Fibroblast of villous mesenchyme (primary cell): ENCODE results near the gene GRK4. TPM values are rescaled to one million over a fixed set of nuclear protein-coding genes. Genes with fewer than 3 reads are reported as not detected.
"Not testable (repeated sequence)": the region's sequence is repeated elsewhere in the genome, so short reads cannot be mapped to it uniquely, and the experiment has no call there.

ENCODE experiments used
- DNase-seq: peaks from one replicate; pipeline ENCODE4 v3.0.0-alpha.2; 2010; ENCODE audit warnings: low read depth
- H3K4me3 ChIP-seq: 2 replicates; pipeline ENCODE4 v1.5.1; 2011; ENCODE audit warnings: low read depth, mild to moderate bottlenecking, low read length
- CTCF ChIP-seq: IDR thresholded peaks from 2 replicates; pipeline ENCODE4 v1.5.1; 2012; ENCODE audit warnings: low read depth, mild to moderate bottlenecking, low read length; ENCODE audit not compliant: insufficient read depth
- total RNA-seq: library from RNA; depleted of rRNA; stranded (reverse); fragments of >200 nt; gene quantifications from 2 replicates; pipeline ENCODE4 v1.2.3, GENCODE V29; 2012

GRK4 gene
- total RNA-seq, 1 donor: 7.3 TPM

- DNase-seq: peak; percentile 87
- peak overlapping the region; percentile 86 for H3K4me3 ChIP-seq
- no peak for TF ChIP-seq CTCF
Observed at GRCh38 chr4:2935762-2936743, 27.3 kb upstream of the GRK4 start.

- no peak for TF ChIP-seq CTCF
- no peak overlapping the region for H3K4me3 ChIP-seq
- DNase-seq: peak; percentile 66
Observed at GRCh38 chr4:2936773-2937145, 26.6 kb upstream of the GRK4 start.

DNA sequence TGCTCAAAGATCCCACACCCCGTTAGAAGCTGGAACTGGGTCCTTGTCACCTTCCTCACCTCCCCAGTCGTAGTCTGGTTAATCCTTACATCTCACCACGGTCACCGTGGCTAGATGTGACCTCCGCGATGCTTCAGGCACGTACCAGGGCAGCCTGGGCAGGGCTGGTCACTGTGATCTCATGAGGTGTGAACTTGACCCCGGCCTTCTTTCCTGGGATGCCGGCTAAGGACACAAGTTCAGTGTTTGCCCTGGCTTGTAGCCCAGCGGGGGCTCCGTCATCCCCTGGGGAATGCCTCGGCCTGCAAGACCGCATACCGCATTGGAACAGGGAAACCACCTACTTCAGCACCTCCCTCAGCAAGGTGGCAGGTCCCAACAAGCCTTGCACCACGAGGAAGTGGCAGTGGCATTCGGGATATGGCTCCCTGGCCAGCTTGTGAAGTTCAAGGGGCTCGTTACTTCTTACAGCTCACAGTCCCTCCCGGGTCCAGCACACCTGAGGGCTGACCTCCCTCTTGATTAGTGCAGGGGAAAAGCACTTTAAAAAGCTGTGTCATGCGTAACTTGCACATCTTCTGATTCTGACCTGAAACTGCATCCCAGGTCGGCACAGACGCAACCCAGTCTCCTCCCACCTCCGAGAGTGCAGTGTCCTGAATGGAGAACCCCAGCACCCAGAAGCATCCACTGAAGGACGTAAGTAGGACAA lies 26.1 kb upstream of the GRK4 start:
- H3K4me3 ChIP-seq: no peak overlapping the region
- DNase-seq: no peak
- TF ChIP-seq CTCF: no peak

GRCh38 chr4:2937986-2938385 lies 25.4 kb upstream of the GRK4 start:
- H3K4me3 ChIP-seq: no peak overlapping the region
- DNase-seq: no peak
- no peak for TF ChIP-seq CTCF

DNA sequence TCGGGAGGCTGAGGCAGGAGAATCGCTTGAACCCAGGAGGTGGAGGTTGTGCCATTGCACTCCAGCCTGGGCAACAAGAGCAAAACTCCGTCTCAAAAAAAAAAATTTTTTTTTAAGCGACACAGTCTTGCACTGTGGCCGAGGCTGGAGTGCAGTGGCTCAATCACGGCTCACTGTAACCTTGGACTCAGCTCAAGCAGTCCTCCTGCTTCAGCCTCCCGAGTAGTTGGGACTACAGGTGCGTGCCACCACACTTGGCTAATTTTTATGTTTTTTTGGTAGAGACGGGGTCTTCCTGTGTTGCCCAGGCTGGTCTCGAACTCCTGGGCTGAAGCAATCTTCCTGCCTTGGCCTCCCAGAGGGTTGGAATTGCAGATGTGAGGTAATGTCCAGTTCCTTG lies 25.0 kb upstream of the GRK4 start:
- DNase-seq, H3K4me3 ChIP-seq: not testable (repeated sequence)

GRCh38 chr4:2938906-2939305 lies 24.5 kb upstream of the GRK4 start:
- no peak for DNase-seq
- TF ChIP-seq CTCF: no peak
- no peak overlapping the region for H3K4me3 ChIP-seq

DNA sequence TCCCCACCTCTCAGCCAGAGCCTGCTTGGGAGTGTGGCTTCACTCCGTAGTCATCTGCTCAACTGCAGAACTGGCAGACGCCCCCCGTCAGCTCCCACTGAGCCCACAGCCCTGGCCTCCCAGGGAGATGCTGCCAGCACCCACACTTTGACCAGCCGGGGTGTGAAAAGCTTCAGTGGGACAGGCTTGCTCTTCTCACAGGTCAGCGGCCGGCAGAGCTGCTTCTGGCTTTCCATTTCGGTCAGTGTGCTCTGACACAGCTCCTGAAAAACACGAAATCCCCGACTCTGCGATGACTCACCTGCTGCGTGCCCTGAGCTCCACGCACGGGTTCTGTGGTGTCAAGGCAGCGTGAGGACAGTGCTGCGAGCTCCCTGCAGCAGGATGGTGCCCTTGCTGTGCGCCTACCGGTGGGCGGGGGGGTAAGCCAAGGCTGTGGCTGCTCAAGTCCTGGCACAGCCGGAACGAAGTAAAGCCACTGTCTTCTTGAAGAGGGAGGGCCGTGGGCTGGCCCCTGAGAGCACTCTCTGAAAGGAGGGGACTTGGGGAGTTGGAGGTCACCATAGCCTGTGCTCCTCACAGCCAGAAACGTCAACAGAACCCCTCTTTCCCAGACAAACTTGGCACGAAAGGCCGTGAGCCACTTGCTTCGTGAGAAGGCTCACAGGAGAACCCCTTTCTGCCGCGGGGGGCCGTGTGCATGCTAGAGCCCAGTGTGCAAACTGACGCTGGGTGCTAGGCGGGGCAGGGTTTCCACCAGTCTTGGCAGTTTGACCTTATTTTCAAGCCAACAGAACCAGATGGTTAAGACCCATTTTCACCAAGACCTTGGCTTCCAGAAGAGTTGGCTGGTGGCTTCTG lies 23.8 kb upstream of the GRK4 start:
- H3K4me3 ChIP-seq: no peak overlapping the region
- TF ChIP-seq CTCF: no peak
- no peak for DNase-seq
